Activated T-helper 9 cell treated with anti-CD3 and anti-CD28 coated beads, Interleukin-2, amount 50 U/mL, for 16 hours (primary cell): Measurements from ENCODE around the gene ZNF200.
A peak's percentile ranks its signal among the peaks of the same experiment; 100 is the strongest.
"Not testable (repeated sequence)": the region's sequence is repeated elsewhere in the genome, so short reads cannot be mapped to it uniquely, and the experiment has no call there.

Source experiments
- DNase-seq: peaks from one replicate; pipeline ENCODE4 v3.0.0-alpha.2; 2020; ENCODE audit warnings: low read depth

The ZNF200 gene

GRCh38 chr16:3252967-3253366, 18.0 kb upstream of the ZNF200 start:
- DNase-seq, result no peak

- DNase-seq, result no peak
Measured at GRCh38 chr16:3249451-3249850, 14.5 kb upstream of the ZNF200 start.

GRCh38 chr16:3249020-3249419, 14.1 kb upstream of the ZNF200 start:
- no peak for DNase-seq

- DNase-seq, result no peak
Measured at GRCh38 chr16:3248596-3248995, 13.6 kb upstream of the ZNF200 start.

- no peak for DNase-seq
Measured at GRCh38 chr16:3246876-3247275, 11.9 kb upstream of the ZNF200 start.

- DNase-seq, result no peak
Measured at GRCh38 chr16:3246002-3246401, 11.0 kb upstream of the ZNF200 start.

GRCh38 chr16:3243882-3244281, 8.9 kb upstream of the ZNF200 start:
- DNase-seq, result no peak

GRCh38 chr16:3242709-3243108, 7.8 kb upstream of the ZNF200 start:
- no peak for DNase-seq

- no peak for DNase-seq
Measured at GRCh38 chr16:3241761-3242160, 6.8 kb upstream of the ZNF200 start.

- peak; percentile 30 for DNase-seq
Measured at GRCh38 chr16:3235856-3236669, 1.1 kb upstream of the ZNF200 start.

- no peak for DNase-seq
Measured at GRCh38 chr16:3234543-3234856, 458 bp downstream of the ZNF200 start.

- DNase-seq, result no peak
Measured at GRCh38 chr16:3223913-3224515, 10.9 kb downstream of the ZNF200 start.

GRCh38 chr16:3220839-3221238, 14.1 kb downstream of the ZNF200 start:
- DNase-seq, result no peak

- no peak for DNase-seq
Measured at GRCh38 chr16:3216263-3216640, 18.7 kb downstream of the ZNF200 start.

- DNase-seq, result no peak
Measured at GRCh38 chr16:3215601-3216262, 19.2 kb downstream of the ZNF200 start.

- no peak for DNase-seq
Measured at GRCh38 chr16:3214904-3215600, 19.9 kb downstream of the ZNF200 start.

- no peak for DNase-seq
Measured at GRCh38 chr16:3212567-3212966, 22.4 kb downstream of the ZNF200 start.

GRCh38 chr16:3212006-3212405, 23.0 kb downstream of the ZNF200 start:
- no peak for DNase-seq

GRCh38 chr16:3207086-3207953, 27.6 kb downstream of the ZNF200 start:
- DNase-seq, result no peak

GRCh38 chr16:3205939-3206338, 29.0 kb downstream of the ZNF200 start:
- DNase-seq, result not testable (repeated sequence)

- no peak for DNase-seq
Measured at GRCh38 chr16:3202903-3203539, 31.9 kb downstream of the ZNF200 start.
